HG02938 (cell line): Measurements from ENCODE around the gene TTC39C.
"Not testable (repeated sequence)": the region's sequence is repeated elsewhere in the genome, so short reads cannot be mapped to it uniquely, and the experiment has no call there.

Experiments
- ATAC-seq: cut with Tn5 transposase; IDR thresholded peaks from one replicate; pipeline ENCODE4 v1.9.1; 2021; ENCODE audit warnings: mild to moderate bottlenecking, moderate library complexity; ENCODE audit not compliant: unreplicated experiment

The TTC39C gene

GRCh38 chr18:24118750-24119577, 104.4 kb downstream of the TTC39C start:
- peak; percentile 76 for ATAC-seq

- no peak for ATAC-seq
Measured at GRCh38 chr18:24120676-24121075, 106.1 kb downstream of the TTC39C start.

DNA sequence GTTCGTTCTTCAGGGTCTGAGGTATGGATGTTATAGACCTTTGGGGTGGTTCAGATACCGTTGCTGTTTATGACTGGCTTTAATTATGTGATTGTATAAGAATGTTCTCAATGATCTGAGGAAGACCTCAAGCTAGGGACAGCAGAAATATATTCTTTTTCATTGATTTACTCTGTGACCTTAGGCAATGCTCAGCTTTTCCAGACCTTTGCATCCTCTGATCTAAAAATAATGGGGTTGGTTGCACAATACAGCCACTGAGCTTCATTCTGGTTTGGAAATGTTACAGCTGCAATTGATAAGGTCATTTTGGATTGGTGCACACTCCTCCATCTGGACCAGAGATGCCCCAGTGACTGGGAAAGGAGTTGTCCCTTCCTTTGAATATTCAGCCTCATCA, 107.1 kb downstream of the TTC39C start:
- ATAC-seq: no peak

GRCh38 chr18:24126155-24126961, 111.8 kb downstream of the TTC39C start:
- ATAC-seq: no peak

DNA sequence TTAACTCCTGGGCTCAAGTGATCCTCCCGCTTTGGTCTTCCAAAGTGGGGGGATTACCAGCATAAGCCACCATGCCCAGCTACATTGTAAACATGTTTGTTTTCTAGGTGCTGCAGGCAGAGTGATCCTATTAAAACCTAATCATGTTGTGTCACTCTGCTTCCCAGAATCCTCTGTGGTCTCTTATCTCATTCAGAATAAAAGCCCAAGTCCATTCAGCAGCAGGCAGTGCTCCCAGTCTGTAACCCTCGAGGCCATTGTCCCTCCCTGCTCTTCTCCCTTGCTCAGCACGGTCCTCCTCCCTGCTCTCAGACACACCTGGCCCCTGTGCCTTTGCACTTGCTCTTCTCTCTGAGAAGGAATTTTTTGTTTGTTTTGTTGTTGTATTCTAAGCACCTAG, 113.2 kb downstream of the TTC39C start:
- ATAC-seq: no peak

- ATAC-seq: no peak
Measured at GRCh38 chr18:24128700-24129099, 114.1 kb downstream of the TTC39C start.

DNA sequence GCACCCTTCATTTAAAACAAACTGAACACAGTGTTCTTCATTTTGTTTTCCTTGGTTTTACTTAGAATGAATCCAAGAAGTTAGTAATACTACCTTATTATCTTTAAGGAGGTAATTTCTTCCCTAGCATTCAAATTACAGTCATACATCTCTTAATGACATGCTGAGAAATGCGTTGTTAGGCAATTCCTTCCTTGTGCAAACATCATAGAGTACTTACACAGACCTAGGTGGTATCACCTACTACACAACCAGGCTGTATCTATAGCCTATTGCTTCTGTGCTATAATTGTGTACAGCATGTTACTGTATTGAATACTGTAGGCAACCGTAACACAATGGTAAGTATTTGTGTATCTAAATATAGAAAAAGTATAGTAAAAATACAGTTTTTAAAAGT, 115.9 kb downstream of the TTC39C start:
- no peak for ATAC-seq

DNA sequence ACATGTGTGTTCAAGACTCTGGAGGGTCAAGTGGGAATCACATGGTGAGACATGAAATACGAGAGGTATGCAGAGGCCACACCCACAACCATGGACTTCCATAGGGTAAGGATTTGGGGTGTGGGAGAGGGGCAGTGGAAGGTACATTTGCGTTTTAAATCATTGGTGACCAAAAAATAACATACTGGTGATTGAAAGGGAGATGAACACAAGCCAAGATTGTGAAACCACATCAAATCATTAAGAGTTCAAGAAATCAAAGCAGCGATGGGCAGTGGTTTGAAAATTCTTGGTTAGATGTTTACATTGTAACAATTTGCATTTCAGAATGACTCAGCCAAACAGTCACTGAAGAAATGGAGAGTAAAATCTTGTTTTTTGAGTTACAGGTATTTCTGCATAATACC, 122.4 kb downstream of the TTC39C start:
- ATAC-seq: no peak

GRCh38 chr18:24138409-24138788, 123.8 kb downstream of the TTC39C start:
- no peak for ATAC-seq

- peak; percentile 93 for ATAC-seq
Measured at GRCh38 chr18:24138789-24139616, 124.4 kb downstream of the TTC39C start, which contains the start of gene CABYR. Gene CABYR, plus strand, starts transcription at chr18:24139062. Its CDS starts 4,053 bp downstream, at chr18:24143115.

DNA sequence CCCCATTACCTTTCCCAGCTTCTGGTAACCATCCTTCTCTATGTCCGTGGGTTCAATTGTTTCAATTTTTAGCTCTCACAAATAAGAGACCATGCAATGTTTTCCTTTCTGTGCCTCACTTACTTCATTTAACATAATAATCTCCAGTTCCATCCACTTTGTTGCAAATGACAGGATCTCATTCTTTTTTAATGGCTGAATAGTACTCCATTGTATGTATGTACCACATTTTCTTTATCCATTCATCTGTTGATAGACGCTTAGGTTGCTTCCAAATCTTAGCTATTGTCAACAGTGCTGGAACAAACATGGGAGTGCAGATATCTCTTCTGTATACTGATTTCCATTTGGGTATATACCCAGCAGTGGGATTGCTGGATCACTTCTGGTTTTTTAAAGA, 126.1 kb downstream of the TTC39C start:
- no peak for ATAC-seq

- ATAC-seq: no peak
Measured at GRCh38 chr18:24142376-24142775, 127.8 kb downstream of the TTC39C start.

- ATAC-seq: not testable (repeated sequence)
Measured at GRCh38 chr18:24149591-24149990, 135.0 kb downstream of the TTC39C start.

DNA sequence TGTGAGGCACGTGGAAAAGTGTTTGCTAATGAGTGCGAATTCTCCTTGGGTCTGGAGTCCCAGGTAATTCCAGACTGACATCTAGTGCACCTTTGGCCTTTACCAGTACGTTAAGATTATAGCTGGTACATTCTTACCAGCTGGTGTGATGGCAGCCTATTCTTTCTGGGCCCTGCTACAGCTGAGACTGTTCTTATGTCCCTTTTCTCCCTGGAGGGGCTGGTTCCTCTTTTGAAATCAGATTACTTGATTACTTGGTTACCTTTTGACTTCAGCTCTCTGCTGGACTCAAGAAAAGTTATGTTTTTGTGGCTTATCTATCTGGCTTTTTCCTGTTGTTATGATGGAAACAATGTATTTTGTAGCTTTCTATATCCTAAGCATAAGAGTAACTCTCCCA, 138.8 kb downstream of the TTC39C start:
- ATAC-seq: no peak

DNA sequence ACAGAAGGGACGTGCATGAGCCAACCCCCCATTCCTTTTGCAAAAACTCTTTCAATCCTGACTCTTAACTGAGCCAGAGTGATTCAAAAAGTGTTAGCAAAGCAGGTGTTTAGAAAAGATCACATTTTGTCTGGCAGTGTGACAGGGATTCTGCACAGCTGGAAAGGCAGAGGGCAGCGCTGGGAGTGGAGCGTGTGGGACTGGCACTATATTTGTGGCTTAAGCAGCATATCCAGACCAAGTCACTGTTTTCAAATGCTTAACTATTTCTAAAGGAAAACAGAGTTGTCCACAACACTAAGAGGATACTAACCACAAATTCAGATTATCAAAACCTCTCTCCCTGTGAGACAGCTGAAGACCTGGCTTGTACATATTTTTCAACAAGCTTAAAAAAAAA, 143.3 kb downstream of the TTC39C start:
- no peak for ATAC-seq

GRCh38 chr18:24160086-24160485, 145.5 kb downstream of the TTC39C start:
- ATAC-seq: no peak

DNA sequence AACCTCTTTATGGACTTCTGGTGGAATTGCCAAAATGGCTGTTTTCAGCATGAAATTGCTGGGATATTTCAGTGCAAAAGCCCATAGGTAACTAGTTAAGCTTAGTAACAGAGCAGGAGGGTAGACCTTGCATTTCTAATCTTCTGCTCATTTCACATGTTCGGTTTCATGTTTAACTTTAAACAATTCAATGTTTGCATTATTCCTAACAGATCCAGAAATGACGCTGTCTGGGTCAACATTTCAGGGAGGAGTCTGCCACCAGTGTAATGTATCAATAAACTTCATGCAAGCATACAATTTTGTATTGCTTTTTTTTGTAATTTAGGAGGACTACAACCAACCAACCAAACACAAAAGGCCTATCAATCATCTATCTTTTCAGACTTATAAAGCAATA, 146.8 kb downstream of the TTC39C start:
- no peak for ATAC-seq

DNA sequence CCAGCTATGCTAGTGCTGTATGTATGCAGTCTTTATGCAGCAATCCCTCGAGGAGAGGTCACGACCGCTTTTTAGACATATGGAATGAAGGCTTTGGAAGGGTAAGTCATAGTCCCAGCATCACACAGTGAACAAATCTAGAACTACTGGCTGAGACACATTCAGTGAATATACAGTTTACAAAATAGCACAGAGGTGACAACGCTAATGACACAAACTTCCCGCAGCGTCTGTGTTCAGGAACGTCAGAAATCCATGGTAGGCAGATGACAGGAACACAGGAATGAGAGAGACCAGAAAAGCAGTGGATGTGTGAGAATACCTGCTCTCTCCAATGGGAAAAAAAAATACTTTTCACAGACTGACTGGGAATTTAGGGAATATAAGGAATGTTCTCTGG, 153.9 kb downstream of the TTC39C start:
- ATAC-seq: no peak

DNA sequence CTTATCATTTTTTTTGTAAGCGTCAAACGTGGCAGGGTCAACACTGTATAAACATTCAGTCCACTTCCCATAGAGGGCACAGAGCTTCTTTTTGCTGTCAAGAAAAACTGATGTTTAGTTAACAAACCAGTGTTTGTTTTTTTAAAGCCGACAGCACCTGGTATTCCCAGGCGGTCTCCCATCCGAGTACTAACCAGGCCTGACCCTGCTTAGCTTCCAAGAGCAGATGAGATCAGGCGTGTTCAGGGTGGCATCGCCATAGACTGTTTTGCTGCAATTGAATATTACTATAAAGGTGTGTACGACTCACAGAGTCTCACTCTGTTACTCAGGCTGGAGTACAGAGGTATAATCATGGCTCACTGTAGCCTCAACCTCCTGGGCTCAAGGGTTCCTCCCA, 155.8 kb downstream of the TTC39C start:
- ATAC-seq: no peak

- no peak for ATAC-seq
Measured at GRCh38 chr18:24173997-24174396, 159.4 kb downstream of the TTC39C start.

GRCh38 chr18:24176727-24177416, 162.3 kb downstream of the TTC39C start:
- ATAC-seq: peak; percentile 86
